HepG2 (cell line): ENCODE results near the gene PAFAH1B2. TPM values are rescaled to one million over a fixed set of nuclear protein-coding genes. Genes with fewer than 3 reads are reported as not detected.

Source experiments
- DNMT3B ChIP-seq: conservative IDR thresholded peaks from 2 replicates; pipeline ENCODE4 v1.6.1; 2016; ENCODE audit warnings: missing biosample characterization, control low read depth
- IKZF1 ChIP-seq: fragments of 450-650 bp; IDR thresholded peaks from 2 replicates; pipeline ENCODE4 v1.7.1; 2016
- MIER3 ChIP-seq: IDR thresholded peaks from 2 replicates; pipeline ENCODE4 v1.6.1; 2016; ENCODE audit warnings: missing compliant biosample characterization, borderline replicate concordance
- WIZ ChIP-seq: sonication (generic); formaldehyde crosslinking; IDR thresholded peaks from 2 replicates; pipeline ENCODE4 v1.5.1; 2020; ENCODE audit warnings: mild to moderate bottlenecking, missing genetic modification reagents
- ZNF709 ChIP-seq: sonication (generic); formaldehyde crosslinking; IDR thresholded peaks from 2 replicates; pipeline ENCODE4 v1.5.0; 2020; ENCODE audit warnings: mild to moderate bottlenecking, missing genetic modification reagents
- polyA plus RNA-seq, 8 experiments: library from polyadenylated mRNA; depleted of rRNA in 3 of 8; stranded (reverse) in 7 of 8; unstranded in 1 of 8; fragments of >200 nt; fragmentation: Illumina TruSeq in 4 of 8; extraction: Trizol in 4 of 8; gene quantifications; 2 replicates each; pipeline versions ENCODE4 v1.2.1 to v1.2.3, GENCODE V29; 2011 to 2016; ENCODE audit warnings: low read depth in 4 of 8, missing spikeins in 1 of 8, mixed read lengths in 1 of 8; ENCODE audit not compliant: insufficient read depth in 1 of 8
- total RNA-seq, 5 experiments: library from RNA; depleted of rRNA; stranded (reverse); fragments of >200 nt; fragmentation: Illumina TruSeq; extraction: Trizol; gene quantifications; 2 replicates each; pipeline ENCODE4 v1.2.3, GENCODE V29; 2016; ENCODE audit warnings: low read depth in 1 of 5
- TF ChIP-seq, protein P1 (sequence below): sonication (generic); formaldehyde crosslinking; IDR thresholded peaks from 2 replicates; pipeline ENCODE4 v1.5.1; 2020; ENCODE audit warnings: mild to moderate bottlenecking, missing genetic modification reagents, borderline replicate concordance
- TF ChIP-seq, protein P2 (sequence below): sonication (generic); formaldehyde crosslinking; IDR thresholded peaks from 2 replicates; pipeline ENCODE4 v1.4.0; 2020; ENCODE audit warnings: missing genetic modification reagents
- TF ChIP-seq, protein P3 (sequence below): sonication (generic); formaldehyde crosslinking; conservative IDR thresholded peaks from 2 replicates; pipeline ENCODE4 v1.4.0; 2020; ENCODE audit warnings: missing genetic modification reagents

Gene PAFAH1B2
- total and polyA plus RNA-seq, 2 of the 13 experiments (the other 11 are each of a cell fraction or from before 2014, with no cell fraction given), result 28.8 to 104 TPM

- TF ChIP-seq, protein P1, sequence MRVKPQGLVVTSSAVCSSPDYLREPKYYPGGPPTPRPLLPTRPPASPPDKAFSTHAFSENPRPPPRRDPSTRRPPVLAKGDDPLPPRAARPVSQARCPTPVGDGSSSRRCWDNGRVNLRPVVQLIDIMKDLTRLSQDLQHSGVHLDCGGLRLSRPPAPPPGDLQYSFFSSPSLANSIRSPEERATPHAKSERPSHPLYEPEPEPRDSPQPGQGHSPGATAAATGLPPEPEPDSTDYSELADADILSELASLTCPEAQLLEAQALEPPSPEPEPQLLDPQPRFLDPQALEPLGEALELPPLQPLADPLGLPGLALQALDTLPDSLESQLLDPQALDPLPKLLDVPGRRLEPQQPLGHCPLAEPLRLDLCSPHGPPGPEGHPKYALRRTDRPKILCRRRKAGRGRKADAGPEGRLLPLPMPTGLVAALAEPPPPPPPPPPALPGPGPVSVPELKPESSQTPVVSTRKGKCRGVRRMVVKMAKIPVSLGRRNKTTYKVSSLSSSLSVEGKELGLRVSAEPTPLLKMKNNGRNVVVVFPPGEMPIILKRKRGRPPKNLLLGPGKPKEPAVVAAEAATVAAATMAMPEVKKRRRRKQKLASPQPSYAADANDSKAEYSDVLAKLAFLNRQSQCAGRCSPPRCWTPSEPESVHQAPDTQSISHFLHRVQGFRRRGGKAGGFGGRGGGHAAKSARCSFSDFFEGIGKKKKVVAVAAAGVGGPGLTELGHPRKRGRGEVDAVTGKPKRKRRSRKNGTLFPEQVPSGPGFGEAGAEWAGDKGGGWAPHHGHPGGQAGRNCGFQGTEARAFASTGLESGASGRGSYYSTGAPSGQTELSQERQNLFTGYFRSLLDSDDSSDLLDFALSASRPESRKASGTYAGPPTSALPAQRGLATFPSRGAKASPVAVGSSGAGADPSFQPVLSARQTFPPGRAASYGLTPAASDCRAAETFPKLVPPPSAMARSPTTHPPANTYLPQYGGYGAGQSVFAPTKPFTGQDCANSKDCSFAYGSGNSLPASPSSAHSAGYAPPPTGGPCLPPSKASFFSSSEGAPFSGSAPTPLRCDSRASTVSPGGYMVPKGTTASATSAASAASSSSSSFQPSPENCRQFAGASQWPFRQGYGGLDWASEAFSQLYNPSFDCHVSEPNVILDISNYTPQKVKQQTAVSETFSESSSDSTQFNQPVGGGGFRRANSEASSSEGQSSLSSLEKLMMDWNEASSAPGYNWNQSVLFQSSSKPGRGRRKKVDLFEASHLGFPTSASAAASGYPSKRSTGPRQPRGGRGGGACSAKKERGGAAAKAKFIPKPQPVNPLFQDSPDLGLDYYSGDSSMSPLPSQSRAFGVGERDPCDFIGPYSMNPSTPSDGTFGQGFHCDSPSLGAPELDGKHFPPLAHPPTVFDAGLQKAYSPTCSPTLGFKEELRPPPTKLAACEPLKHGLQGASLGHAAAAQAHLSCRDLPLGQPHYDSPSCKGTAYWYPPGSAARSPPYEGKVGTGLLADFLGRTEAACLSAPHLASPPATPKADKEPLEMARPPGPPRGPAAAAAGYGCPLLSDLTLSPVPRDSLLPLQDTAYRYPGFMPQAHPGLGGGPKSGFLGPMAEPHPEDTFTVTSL (CRISPR knock-in tag), result no peak
- TF ChIP-seq WIZ (CRISPR knock-in tag) (no peak), IKZF1 (no peak), MIER3 (CRISPR knock-in tag) (no peak), DNMT3B (no peak), ZNF709 (CRISPR knock-in tag) (no peak)
- TF ChIP-seq, protein P2, sequence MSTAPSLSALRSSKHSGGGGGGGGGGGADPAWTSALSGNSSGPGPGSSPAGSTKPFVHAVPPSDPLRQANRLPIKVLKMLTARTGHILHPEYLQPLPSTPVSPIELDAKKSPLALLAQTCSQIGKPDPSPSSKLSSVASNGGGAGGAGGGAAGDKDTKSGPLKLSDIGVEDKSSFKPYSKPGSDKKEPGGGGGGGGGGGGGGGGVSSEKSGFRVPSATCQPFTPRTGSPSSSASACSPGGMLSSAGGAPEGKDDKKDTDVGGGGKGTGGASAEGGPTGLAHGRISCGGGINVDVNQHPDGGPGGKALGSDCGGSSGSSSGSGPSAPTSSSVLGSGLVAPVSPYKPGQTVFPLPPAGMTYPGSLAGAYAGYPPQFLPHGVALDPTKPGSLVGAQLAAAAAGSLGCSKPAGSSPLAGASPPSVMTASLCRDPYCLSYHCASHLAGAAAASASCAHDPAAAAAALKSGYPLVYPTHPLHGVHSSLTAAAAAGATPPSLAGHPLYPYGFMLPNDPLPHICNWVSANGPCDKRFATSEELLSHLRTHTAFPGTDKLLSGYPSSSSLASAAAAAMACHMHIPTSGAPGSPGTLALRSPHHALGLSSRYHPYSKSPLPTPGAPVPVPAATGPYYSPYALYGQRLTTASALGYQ (CRISPR knock-in tag), result no peak
- TF ChIP-seq, protein P3, sequence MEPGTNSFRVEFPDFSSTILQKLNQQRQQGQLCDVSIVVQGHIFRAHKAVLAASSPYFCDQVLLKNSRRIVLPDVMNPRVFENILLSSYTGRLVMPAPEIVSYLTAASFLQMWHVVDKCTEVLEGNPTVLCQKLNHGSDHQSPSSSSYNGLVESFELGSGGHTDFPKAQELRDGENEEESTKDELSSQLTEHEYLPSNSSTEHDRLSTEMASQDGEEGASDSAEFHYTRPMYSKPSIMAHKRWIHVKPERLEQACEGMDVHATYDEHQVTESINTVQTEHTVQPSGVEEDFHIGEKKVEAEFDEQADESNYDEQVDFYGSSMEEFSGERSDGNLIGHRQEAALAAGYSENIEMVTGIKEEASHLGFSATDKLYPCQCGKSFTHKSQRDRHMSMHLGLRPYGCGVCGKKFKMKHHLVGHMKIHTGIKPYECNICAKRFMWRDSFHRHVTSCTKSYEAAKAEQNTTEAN, result no peak
Observed at GRCh38 chr11:117185736-117186430, 41.8 kb downstream of the PAFAH1B2 start (continued).
